HEK293 (cell line): ENCODE data around the gene PRTN3.

Experiments
- CTCF ChIA-PET: fragments of 350-600 bp; formaldehyde crosslinking; extraction: SDS; loops from one replicate; lab custom pipeline; 2021; ENCODE audit warnings: antibody characterized with exemption; lab: Yijun Ruan, JAX
- POLR2A ChIA-PET: fragments of 300-600 bp; formaldehyde crosslinking; extraction: SDS; loops from one replicate; lab custom pipeline; 2020; ENCODE audit warnings: antibody characterized with exemption, inconsistent platforms; lab: Yijun Ruan, JAX
- H3K27ac ChIP-seq: fragments of 200-500 bp; sonication (Bioruptor generic); 2 replicates; pipeline ENCODE4 v1.5.1; 2014; ENCODE audit warnings: low read depth, low read length, control low read depth, inconsistent platforms; ENCODE audit errors: extremely low read depth
- H3K36me3 ChIP-seq, 2 experiments: fragments of 200-500 bp in 1 of 2; sonication (Bioruptor generic) in 1 of 2; 1 replicate in 1 of 2; 2 replicates in 1 of 2; pipeline ENCODE4 v1.5.1; 2014 to 2017; ENCODE audit warnings: inconsistent platforms in 2 of 2, low read length in 2 of 2; ENCODE audit not compliant: control insufficient read depth in 2 of 2, insufficient read depth in 1 of 2
- H3K4me1 ChIP-seq: fragments of 200-500 bp; sonication (Bioruptor generic); 2 replicates; pipeline ENCODE4 v1.5.1; 2014; ENCODE audit warnings: mild to moderate bottlenecking, low read length, inconsistent platforms; ENCODE audit not compliant: control insufficient read depth, insufficient read depth
- H3K4me3 ChIP-seq: 2 replicates; pipeline ENCODE4 v1.5.1; 2011; ENCODE audit warnings: low read depth, mild to moderate bottlenecking, control low read depth, low read length, moderate library complexity
- H3K9me3 ChIP-seq: fragments of 200-500 bp; sonication (Bioruptor generic); 2 replicates; pipeline ENCODE4 v1.5.1; 2014; ENCODE audit warnings: low read depth, low read length, inconsistent platforms; ENCODE audit not compliant: control insufficient read depth, insufficient read depth
- BCL11A ChIP-seq: fragments of 450-650 bp; formaldehyde crosslinking; IDR thresholded peaks from 2 replicates; pipeline ENCODE4 v1.5.1; 2016; ENCODE audit warnings: low read depth, missing biosample characterization, missing genetic modification characterization
- KLF8 ChIP-seq: fragments of 450-650 bp; formaldehyde crosslinking; IDR thresholded peaks from 2 replicates; pipeline ENCODE4 v1.5.1; 2016; ENCODE audit warnings: missing biosample characterization, missing genetic modification characterization
- OSR2 ChIP-seq: fragments of 450-650 bp; formaldehyde crosslinking; IDR thresholded peaks from 2 replicates; pipeline ENCODE4 v1.5.1; 2016; ENCODE audit warnings: missing biosample characterization, missing genetic modification characterization
- OVOL3 ChIP-seq: fragments of 450-650 bp; formaldehyde crosslinking; IDR thresholded peaks from 2 replicates; pipeline ENCODE4 v1.5.1; 2016; ENCODE audit warnings: missing biosample characterization, missing genetic modification characterization
- SP7 ChIP-seq: fragments of 450-650 bp; formaldehyde crosslinking; IDR thresholded peaks from 2 replicates; pipeline ENCODE4 v1.5.1; 2016; ENCODE audit warnings: missing biosample characterization, missing genetic modification characterization
- TRIM28 ChIP-seq: IDR thresholded peaks from 2 replicates; pipeline ENCODE4 v1.6.1; 2011; ENCODE audit warnings: low read length, control low read depth, borderline replicate concordance
- ZBTB20 ChIP-seq: fragments of 450-650 bp; formaldehyde crosslinking; IDR thresholded peaks from 2 replicates; pipeline ENCODE4 v1.5.1; 2016; ENCODE audit warnings: missing biosample characterization, missing genetic modification characterization
- ZBTB21 ChIP-seq: fragments of 450-650 bp; formaldehyde crosslinking; IDR thresholded peaks from 2 replicates; pipeline ENCODE4 v1.5.1; 2017; ENCODE audit warnings: missing biosample characterization, missing genetic modification characterization
- ZFHX2 ChIP-seq: fragments of 450-650 bp; formaldehyde crosslinking; conservative IDR thresholded peaks from 2 replicates; pipeline ENCODE4 v1.5.1; 2016; ENCODE audit warnings: missing biosample characterization, missing genetic modification characterization
- ZIC2 ChIP-seq: fragments of 450-650 bp; formaldehyde crosslinking; IDR thresholded peaks from 2 replicates; pipeline ENCODE4 v1.5.1; 2016; ENCODE audit warnings: missing biosample characterization, missing genetic modification characterization
- ZNF112 ChIP-seq: fragments of 450-650 bp; formaldehyde crosslinking; IDR thresholded peaks from 2 replicates; pipeline ENCODE4 v1.5.0; 2017; ENCODE audit warnings: missing biosample characterization, missing genetic modification characterization
- ZNF169 ChIP-seq: fragments of 450-650 bp; formaldehyde crosslinking; IDR thresholded peaks from 2 replicates; pipeline ENCODE4 v1.5.1; 2016; ENCODE audit warnings: missing biosample characterization, missing genetic modification characterization
- ZNF214 ChIP-seq: fragments of 450-650 bp; formaldehyde crosslinking; IDR thresholded peaks from 2 replicates; pipeline ENCODE4 v1.5.1; 2017; ENCODE audit warnings: missing biosample characterization, mild to moderate bottlenecking, missing genetic modification characterization, borderline replicate concordance
- ZNF223 ChIP-seq: fragments of 450-650 bp; formaldehyde crosslinking; IDR thresholded peaks from 2 replicates; pipeline ENCODE4 v1.5.1; 2016; ENCODE audit warnings: missing biosample characterization, missing genetic modification characterization
- ZNF24 ChIP-seq: fragments of 450-650 bp; formaldehyde crosslinking; IDR thresholded peaks from 2 replicates; pipeline ENCODE4 v1.5.1; 2016; ENCODE audit warnings: missing biosample characterization, missing genetic modification characterization
- ZNF391 ChIP-seq: fragments of 450-650 bp; formaldehyde crosslinking; IDR thresholded peaks from 2 replicates; pipeline ENCODE4 v1.5.1; 2016; ENCODE audit warnings: low read depth, missing biosample characterization, missing genetic modification characterization, borderline replicate concordance
- ZNF501 ChIP-seq: fragments of 450-650 bp; formaldehyde crosslinking; IDR thresholded peaks from 2 replicates; pipeline ENCODE4 v1.5.1; 2016; ENCODE audit warnings: missing biosample characterization, missing genetic modification characterization
- ZNF510 ChIP-seq: fragments of 450-650 bp; formaldehyde crosslinking; IDR thresholded peaks from 2 replicates; pipeline ENCODE4 v1.5.1; 2018; ENCODE audit warnings: mild to moderate bottlenecking, missing genetic modification characterization, missing biosample characterization; ENCODE audit not compliant: insufficient replicate concordance
- ZNF544 ChIP-seq: fragments of 450-650 bp; formaldehyde crosslinking; IDR thresholded peaks from 2 replicates; pipeline ENCODE4 v1.5.0; 2017; ENCODE audit warnings: missing biosample characterization, missing genetic modification characterization
- ZNF558 ChIP-seq: fragments of 450-650 bp; formaldehyde crosslinking; IDR thresholded peaks from 2 replicates; pipeline ENCODE4 v1.5.1; 2016; ENCODE audit warnings: missing biosample characterization, missing genetic modification characterization
- ZNF571 ChIP-seq: fragments of 450-650 bp; formaldehyde crosslinking; IDR thresholded peaks from 2 replicates; pipeline ENCODE4 v1.5.0; 2017; ENCODE audit warnings: missing biosample characterization, missing genetic modification characterization
- ZNF623 ChIP-seq: fragments of 450-650 bp; formaldehyde crosslinking; IDR thresholded peaks from 2 replicates; pipeline ENCODE4 v1.5.1; 2016; ENCODE audit warnings: missing biosample characterization, missing genetic modification characterization
- ZNF654 ChIP-seq: fragments of 450-650 bp; formaldehyde crosslinking; IDR thresholded peaks from 2 replicates; pipeline ENCODE4 v1.5.1; 2016; ENCODE audit warnings: low read depth, missing biosample characterization, missing genetic modification characterization
- ZNF658 ChIP-seq: fragments of 450-650 bp; formaldehyde crosslinking; IDR thresholded peaks from 2 replicates; pipeline ENCODE4; 2016; ENCODE audit warnings: missing biosample characterization, missing genetic modification characterization
- ZNF701 ChIP-seq: fragments of 450-650 bp; formaldehyde crosslinking; IDR thresholded peaks from 2 replicates; pipeline ENCODE4 v1.5.1; 2016; ENCODE audit warnings: missing biosample characterization, missing genetic modification characterization
- ZNF768 ChIP-seq: fragments of 450-650 bp; formaldehyde crosslinking; IDR thresholded peaks from 2 replicates; pipeline ENCODE4 v1.5.1; 2018; ENCODE audit warnings: missing biosample characterization, mild to moderate bottlenecking, missing genetic modification characterization
- ZNF837 ChIP-seq: fragments of 450-650 bp; formaldehyde crosslinking; IDR thresholded peaks from 2 replicates; pipeline ENCODE4 v1.5.1; 2016; ENCODE audit warnings: missing biosample characterization, missing genetic modification characterization
- ZNF843 ChIP-seq: fragments of 450-650 bp; formaldehyde crosslinking; IDR thresholded peaks from 2 replicates; pipeline ENCODE4 v1.5.1; 2016; ENCODE audit warnings: missing biosample characterization, missing genetic modification characterization
- ZSCAN16 ChIP-seq: fragments of 450-650 bp; formaldehyde crosslinking; IDR thresholded peaks from 2 replicates; pipeline ENCODE4 v1.5.1; 2016; ENCODE audit warnings: missing biosample characterization, missing genetic modification characterization
- ZSCAN30 ChIP-seq: fragments of 450-650 bp; IDR thresholded peaks from 2 replicates; pipeline ENCODE4 v1.5.1; 2018; ENCODE audit warnings: missing biosample characterization, mild to moderate bottlenecking, missing genetic modification characterization, moderate library complexity
- TF ChIP-seq, protein P1 (sequence below): fragments of 450-650 bp; formaldehyde crosslinking; IDR thresholded peaks from 2 replicates; pipeline ENCODE4 v1.5.1; 2016; ENCODE audit warnings: missing biosample characterization, missing genetic modification characterization
- TF ChIP-seq, protein P2 (sequence below): fragments of 450-650 bp; formaldehyde crosslinking; IDR thresholded peaks from 2 replicates; pipeline ENCODE4 v1.5.1; 2016; ENCODE audit warnings: missing biosample characterization, missing genetic modification characterization
- TF ChIP-seq, protein P3 (sequence below): fragments of 450-650 bp; formaldehyde crosslinking; IDR thresholded peaks from 2 replicates; pipeline ENCODE4 v1.5.1; 2016; ENCODE audit warnings: missing biosample characterization, missing genetic modification characterization

Gene PRTN3

DNA sequence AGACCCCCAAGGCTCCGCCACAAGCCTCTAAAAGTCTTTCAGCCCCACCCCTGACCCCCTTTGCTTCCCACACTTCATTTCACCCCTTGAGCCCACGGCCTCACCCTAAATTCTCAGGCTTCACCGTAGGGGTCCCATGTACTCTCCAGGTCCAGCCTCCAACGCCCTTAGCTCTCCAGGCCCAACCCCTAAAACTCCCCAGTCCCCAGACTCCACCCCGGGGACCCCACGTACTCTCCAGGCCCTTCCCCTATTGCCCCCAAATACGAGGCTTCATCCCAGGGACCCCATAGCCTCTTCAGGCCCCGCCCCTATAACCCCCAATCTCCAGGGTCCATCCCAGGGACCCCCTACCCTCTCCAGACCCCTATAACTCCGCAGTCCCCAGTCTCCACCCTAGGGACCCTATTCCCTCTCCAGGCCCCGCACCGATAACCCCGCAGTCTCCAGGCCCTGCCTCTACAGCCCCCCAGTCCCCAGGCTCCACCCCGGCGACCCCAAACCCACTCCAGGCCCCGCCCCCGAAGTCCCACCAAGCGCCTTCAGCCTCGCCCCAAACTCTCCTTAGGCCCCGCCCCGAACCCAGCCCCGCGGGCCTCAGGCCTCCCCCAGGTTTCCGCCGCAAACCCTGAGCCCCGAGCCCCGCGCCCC, 51.6 kb downstream of the PRTN3 start (continued):
- TF ChIP-seq, protein P1, sequence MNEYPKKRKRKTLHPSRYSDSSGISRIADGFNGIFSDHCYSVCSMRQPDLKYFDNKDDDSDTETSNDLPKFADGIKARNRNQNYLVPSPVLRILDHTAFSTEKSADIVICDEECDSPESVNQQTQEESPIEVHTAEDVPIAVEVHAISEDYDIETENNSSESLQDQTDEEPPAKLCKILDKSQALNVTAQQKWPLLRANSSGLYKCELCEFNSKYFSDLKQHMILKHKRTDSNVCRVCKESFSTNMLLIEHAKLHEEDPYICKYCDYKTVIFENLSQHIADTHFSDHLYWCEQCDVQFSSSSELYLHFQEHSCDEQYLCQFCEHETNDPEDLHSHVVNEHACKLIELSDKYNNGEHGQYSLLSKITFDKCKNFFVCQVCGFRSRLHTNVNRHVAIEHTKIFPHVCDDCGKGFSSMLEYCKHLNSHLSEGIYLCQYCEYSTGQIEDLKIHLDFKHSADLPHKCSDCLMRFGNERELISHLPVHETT = no peak

DNA sequence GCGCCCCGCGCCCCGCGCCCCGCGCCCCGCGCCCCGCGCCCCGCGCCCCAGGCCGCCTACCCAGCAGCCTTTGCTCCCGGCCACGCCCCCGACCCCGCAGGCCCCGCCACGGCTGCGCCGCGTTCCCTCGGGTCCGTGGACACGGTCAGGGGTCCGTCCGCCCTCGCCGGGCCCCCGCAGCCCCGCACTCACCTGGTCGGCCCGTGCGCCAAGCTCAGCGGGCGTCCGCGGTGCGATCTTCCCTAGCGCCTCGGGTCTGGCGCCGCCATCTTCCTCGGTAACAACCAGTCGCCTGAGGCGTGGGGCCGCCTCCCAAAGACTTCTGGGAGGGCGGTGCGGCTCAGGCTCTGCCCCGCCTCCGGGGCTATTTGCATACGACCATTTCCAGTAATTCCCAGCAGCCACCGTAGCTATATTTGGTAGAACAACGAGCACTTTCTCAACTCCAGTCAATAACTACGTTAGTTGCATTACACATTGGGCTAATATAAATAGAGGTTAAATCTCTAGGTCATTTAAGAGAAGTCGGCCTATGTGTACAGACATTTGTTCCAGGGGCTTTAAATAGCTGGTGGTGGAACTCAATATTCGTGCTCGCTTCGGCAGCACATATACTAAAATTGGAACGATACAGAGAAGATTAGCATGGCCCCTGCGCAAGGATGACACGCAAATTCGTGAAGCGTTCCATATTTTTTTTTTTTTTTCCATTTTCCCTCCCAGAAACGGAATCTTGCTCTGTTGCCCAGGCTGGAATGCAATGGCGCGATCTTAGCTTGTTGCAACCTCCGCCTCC, 52.3 kb downstream of the PRTN3 start, which contains the start of the genes MED16 and RNU6-9:
TSS of gene MED16 (minus strand) at position 294 of the 796 bp plus-strand sequence. CDS start 2,056 bp downstream, outside the sequence.
TSS of gene RNU6-9 (plus strand) at position 591 of the 796 bp plus-strand sequence.
- POLR2A ChIA-PET = interaction anchor here (0.6 to 2.6 kb wide), 7 partner anchors 15 to 376 kb away, joined by 3 to 13 read pairs (median 6); partner anchors contain the start of gene CIRBP
- Histone ChIP-seq H3K4me3 (peak within 1 kb of the TSS; percentile 91), H3K36me3 (peaks cover 0 to 31% of the 10 kb centered on the region in 2 experiments; a peak in 2 of 3 replicates), H3K4me1 (no peaks in the 10 kb centered on the region), H3K27ac (peak within 1 kb of the TSS; percentile 96), H3K9me3 (no peaks in the 10 kb centered on the region)
- CTCF ChIA-PET = interaction anchor here (0.6 to 1.1 kb wide), 5 partner anchors 29 to 122 kb away, joined by 3 to 7 read pairs (median 3); no protein-coding TSS in a partner anchor
- no peak for TF ChIP-seq ZSCAN16 (tag by site-specific recombination)
- no peak for TF ChIP-seq ZNF223 (tag by site-specific recombination)
- peak; percentile 88 for TF ChIP-seq KLF8 (tag by site-specific recombination)
- TF ChIP-seq ZNF654 = no peak
- TF ChIP-seq BCL11A = no peak
- TF ChIP-seq ZSCAN30 = no peak
- TF ChIP-seq, protein P2, sequence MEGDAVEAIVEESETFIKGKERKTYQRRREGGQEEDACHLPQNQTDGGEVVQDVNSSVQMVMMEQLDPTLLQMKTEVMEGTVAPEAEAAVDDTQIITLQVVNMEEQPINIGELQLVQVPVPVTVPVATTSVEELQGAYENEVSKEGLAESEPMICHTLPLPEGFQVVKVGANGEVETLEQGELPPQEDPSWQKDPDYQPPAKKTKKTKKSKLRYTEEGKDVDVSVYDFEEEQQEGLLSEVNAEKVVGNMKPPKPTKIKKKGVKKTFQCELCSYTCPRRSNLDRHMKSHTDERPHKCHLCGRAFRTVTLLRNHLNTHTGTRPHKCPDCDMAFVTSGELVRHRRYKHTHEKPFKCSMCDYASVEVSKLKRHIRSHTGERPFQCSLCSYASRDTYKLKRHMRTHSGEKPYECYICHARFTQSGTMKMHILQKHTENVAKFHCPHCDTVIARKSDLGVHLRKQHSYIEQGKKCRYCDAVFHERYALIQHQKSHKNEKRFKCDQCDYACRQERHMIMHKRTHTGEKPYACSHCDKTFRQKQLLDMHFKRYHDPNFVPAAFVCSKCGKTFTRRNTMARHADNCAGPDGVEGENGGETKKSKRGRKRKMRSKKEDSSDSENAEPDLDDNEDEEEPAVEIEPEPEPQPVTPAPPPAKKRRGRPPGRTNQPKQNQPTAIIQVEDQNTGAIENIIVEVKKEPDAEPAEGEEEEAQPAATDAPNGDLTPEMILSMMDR (tag by site-specific recombination) = no peak
- no peak for TF ChIP-seq ZNF623 (tag by site-specific recombination)
- TF ChIP-seq ZNF571 (tag by site-specific recombination) = no peak
- no peak for TF ChIP-seq ZNF837 (tag by site-specific recombination)
- TF ChIP-seq ZNF701 (tag by site-specific recombination) = no peak
- TF ChIP-seq ZNF214 (tag by site-specific recombination) = no peak
- TF ChIP-seq ZNF501 (tag by site-specific recombination) = no peak
- peak; percentile 72 for TF ChIP-seq SP7 (tag by site-specific recombination)
- no peak for TF ChIP-seq ZIC2
- TF ChIP-seq ZNF24 (tag by site-specific recombination) = peak; percentile 38; the same call in 1 of the 2 replicates
- TF ChIP-seq ZNF169 = no peak
- no peak for TF ChIP-seq ZFHX2
- TF ChIP-seq OVOL3 = no peak
- no peak for TF ChIP-seq ZNF112 (tag by site-specific recombination)
- TF ChIP-seq ZNF391 = no peak; the same call in 1 of the 2 replicates
- 0 out of 2 replicates have a peak, but pooled peaks have one; percentile 16 for TF ChIP-seq ZNF843
- TF ChIP-seq ZNF768 (tag by site-specific recombination) = no peak
- TF ChIP-seq TRIM28 = no peak
- no peak for TF ChIP-seq ZNF658 (tag by site-specific recombination)
- TF ChIP-seq ZNF544 = no peak
- TF ChIP-seq OSR2 (tag by site-specific recombination) = no peak
- no peak for TF ChIP-seq ZBTB20 (tag by site-specific recombination)
- TF ChIP-seq ZBTB21 = peak; percentile 31; the same call in 1 of the 2 replicates
- peak; percentile 63; the same call in 1 of the 2 replicates for TF ChIP-seq ZNF558 (tag by site-specific recombination)
- TF ChIP-seq, protein P3, sequence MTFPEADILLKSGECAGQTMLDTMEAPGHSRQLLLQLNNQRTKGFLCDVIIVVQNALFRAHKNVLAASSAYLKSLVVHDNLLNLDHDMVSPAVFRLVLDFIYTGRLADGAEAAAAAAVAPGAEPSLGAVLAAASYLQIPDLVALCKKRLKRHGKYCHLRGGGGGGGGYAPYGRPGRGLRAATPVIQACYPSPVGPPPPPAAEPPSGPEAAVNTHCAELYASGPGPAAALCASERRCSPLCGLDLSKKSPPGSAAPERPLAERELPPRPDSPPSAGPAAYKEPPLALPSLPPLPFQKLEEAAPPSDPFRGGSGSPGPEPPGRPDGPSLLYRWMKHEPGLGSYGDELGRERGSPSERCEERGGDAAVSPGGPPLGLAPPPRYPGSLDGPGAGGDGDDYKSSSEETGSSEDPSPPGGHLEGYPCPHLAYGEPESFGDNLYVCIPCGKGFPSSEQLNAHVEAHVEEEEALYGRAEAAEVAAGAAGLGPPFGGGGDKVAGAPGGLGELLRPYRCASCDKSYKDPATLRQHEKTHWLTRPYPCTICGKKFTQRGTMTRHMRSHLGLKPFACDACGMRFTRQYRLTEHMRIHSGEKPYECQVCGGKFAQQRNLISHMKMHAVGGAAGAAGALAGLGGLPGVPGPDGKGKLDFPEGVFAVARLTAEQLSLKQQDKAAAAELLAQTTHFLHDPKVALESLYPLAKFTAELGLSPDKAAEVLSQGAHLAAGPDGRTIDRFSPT (tag by site-specific recombination) = no peak
- TF ChIP-seq ZNF510 (tag by site-specific recombination) = no peak
